Middle frontal gyrus (tissue), 1 donor: ENCODE data around the gene LCOR.
A peak's percentile ranks its signal among the peaks of the same experiment; 100 is the strongest.
"Not testable (repeated sequence)": the region's sequence is repeated elsewhere in the genome, so short reads cannot be mapped to it uniquely, and the experiment has no call there.

Source experiments
- DNase-seq: peaks from one replicate; pipeline ENCODE4 v3.0.0-alpha.2; 2015; ENCODE audit warnings: low spot score; ENCODE audit errors: extremely low spot score

Gene LCOR

DNA sequence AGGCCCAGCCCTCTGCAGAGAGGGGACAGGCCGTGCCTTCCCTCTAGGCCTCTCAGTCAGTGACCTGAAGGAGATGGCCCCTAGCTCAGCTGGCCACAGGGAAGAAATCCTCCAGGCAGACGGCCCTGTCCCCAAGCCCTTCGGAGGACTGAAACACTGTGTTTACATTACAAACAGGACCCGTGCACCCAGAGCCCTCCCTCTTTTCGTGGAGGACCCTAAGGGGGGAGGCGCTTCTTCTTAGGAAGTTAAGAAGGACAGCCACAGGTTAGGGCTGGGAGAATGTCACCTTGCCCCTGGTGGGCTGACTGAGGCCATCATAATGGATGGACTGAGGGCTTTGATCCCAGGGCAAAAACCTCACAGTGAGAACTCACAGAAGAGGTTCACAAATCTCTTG is 198.8 kb downstream of the LCOR start:
- DNase-seq, result no peak

GRCh38 chr10:97031459-97031858 is 199.4 kb downstream of the LCOR start:
- DNase-seq, result no peak

GRCh38 chr10:97032624-97033023 is 200.5 kb downstream of the LCOR start:
- no peak for DNase-seq

GRCh38 chr10:97033841-97034240 is 201.7 kb downstream of the LCOR start:
- not testable (repeated sequence) for DNase-seq

- no peak for DNase-seq
Observed at GRCh38 chr10:97034301-97034700, 202.2 kb downstream of the LCOR start.

DNA sequence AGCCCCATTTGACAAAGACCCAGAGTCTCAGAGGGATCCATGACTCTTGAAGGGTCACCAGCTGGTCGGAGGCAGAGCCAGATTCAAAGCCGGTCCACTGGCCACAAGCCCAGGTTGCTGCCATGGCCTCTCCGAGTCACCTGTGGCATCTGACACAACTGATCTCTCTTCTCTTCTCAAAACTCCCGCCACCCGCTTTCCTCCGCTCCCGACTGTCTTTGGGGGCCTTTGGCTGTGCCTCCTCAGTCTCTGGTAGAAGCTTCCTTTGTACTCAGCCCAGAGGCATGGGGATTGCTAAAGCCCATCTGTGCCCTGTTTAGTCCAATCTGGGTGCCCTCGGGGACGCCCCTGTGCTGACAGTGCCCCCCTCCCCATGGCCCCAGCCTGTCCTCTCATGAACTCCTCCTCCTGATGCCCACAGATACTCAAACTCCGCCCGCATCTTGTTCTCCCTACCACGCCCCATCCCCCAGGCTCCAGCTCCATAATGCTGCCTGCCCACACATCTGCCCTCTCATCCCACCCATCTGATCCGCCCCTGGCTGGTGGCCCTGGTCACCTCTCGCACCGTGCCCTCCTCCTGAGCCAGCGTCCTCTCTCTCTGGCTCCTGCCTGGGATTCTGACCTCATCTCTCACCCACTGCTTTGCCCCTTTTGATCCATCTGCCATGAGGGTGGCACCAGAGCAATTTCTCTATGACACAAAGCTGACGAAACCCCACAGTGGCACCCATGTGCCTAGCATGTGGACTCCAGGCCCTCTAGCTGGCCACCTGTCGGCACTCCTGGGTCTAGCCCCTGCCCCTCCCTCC is 203.1 kb downstream of the LCOR start:
- DNase-seq, result no peak

- peak; percentile 65 for DNase-seq
Observed at GRCh38 chr10:97037365-97038361, 205.6 kb downstream of the LCOR start.

DNA sequence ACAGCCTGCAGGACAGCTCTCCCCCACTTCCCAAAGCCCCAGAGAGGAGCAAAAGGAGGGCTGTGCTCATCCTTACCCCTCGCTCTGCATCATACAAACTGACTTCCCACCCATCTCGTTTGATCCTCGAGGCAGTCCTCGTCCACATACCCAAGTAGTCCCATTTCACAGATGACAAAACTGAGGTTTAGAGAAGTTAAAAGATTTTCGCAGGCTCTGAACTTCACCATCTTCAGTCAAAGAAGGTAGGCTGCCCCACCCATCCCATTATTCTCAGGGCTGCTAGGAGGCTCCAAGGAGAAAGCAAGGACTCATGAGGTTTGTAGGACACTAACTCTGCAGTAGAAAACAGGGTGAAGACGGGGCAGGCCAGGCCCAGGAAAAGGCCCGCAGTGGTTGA is 206.6 kb downstream of the LCOR start:
- DNase-seq, result no peak

DNA sequence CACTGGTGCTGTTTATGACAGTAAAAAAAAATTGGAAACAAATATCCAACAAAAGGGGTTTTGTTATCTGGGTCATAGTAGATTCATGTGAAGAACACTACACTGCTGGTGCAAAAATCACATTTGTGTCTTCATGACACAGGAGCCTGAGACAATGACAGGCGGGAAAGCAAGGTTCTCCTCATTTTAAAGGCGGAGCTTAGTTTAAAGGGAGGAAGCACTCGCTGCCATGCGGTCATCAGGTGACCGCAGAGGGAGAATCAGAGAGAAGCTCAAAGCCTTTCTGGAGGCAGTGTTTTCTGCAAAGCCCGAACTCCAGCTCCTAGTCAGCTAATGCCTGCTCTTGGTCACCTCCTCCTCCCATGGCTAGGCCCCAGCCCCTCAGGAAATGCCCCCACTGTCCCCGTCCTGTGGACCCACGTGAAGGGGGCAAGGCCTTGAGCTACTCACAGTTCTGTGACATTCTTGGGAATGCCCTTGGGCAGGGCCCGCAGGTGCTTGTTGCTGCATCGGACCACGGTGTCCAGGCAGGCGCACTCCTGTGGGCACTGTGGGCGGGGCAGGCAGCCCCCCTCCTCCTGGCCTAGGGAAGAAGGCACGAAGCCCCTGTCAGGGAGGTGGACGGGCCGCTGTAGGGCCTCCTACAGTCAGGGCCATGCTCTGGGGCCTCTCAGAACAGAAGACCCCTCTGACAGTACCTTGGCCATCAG is 207.6 kb downstream of the LCOR start:
- DNase-seq, result no peak

DNA sequence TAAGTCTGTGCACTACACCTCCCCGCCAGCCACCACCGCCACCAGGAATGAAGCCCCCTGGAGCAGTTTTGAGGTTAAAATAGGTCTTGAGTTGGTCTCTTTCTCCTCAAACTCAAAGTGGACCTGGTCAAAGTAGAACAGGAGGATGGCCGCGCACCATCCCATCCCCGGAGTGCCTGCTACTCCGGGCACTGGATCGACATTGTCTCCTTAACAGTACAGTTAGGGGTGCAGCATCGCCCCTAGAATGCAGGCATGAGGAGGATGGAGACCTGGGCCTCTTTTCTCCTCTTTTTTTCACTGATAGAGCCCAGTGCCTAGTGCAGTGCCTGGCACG is 208.1 kb downstream of the LCOR start:
- DNase-seq, result no peak

DNA sequence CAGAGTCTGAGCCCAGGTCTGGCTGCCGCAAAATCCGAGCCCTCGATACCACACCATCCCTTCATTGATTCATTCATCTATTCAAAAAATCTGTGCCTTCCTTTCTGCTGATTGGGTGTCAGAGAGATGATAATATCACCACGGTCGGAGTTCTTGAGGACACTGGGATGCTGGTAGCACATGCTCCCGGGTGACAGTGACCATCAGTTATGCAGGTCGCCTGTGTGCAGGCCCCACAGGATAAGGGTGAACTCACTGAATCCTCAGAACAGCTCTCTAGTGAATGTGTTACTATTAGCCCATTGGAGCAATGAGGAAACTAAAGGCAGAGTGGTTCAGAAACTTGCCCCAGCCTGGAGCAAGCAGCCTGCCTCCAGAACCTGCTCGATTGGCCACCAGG is 208.6 kb downstream of the LCOR start:
- no peak for DNase-seq

- no peak for DNase-seq
Observed at GRCh38 chr10:97042081-97042480, 210.0 kb downstream of the LCOR start.

DNA sequence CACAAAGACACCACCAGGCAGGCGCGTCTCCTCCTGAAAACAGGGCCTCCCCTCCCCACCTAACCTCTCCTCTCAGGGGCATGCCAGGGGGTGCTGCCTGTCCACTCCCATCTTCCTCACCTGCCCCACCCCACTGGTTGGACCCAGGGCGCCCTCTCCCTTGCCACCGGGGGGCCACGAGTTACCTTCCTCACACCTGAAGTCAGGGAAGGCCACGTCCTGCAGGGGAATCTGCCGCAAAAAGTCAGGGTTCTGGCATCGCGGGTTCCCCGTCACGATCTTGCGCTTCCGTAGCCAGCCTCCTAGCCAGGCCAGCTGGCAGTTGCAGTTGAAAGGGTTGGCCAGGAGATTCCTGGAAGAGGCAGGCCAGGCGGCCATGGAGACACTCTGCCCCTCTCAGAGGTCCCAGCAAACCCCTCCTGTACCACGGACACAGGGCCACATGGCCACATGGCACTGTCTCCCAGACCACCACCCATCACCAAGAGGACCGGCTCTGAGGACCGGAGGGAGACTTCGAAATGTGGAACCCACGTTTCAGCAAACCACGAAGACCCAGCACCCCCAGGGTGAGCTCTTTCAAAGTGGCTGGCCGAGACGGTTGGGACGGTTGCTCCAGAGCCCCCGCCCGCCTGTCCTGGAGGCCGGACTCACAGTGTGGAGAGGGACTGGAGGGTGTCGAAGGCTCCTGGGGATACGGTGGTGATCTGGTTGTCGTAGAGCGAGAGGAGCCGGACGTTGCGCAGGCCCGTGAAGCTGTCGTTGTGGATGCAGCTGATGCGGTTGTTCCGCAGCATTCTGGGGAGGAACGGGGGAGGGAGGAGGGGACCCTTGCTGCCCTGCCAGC is 210.8 kb downstream of the LCOR start:
- DNase-seq, result no peak

- DNase-seq, result no peak
Observed at GRCh38 chr10:97043563-97043855, 211.4 kb downstream of the LCOR start.
